Measurements from ENCODE around the gene P2RY2.

Gene P2RY2

DNA sequence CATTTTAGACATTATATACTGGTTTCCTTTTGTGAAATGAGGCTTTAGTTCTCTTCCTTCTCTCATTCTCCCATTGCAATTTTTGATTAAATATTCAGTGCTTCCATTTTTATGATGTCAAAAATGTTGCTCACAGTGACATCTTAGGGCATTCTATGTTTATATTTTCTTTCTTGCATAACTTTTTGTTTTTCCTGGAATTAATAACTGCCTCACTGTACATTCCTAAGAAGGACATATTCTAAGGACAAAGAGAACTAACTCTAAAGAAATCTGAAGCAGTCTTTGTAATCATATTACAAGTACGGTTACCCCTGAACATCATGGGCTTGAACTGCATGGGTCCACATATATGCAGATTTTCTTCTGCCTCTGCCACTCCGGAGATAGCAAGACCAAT lies 28.2 kb downstream of the P2RY2 start:
- DNase-seq: no peak

DNA sequence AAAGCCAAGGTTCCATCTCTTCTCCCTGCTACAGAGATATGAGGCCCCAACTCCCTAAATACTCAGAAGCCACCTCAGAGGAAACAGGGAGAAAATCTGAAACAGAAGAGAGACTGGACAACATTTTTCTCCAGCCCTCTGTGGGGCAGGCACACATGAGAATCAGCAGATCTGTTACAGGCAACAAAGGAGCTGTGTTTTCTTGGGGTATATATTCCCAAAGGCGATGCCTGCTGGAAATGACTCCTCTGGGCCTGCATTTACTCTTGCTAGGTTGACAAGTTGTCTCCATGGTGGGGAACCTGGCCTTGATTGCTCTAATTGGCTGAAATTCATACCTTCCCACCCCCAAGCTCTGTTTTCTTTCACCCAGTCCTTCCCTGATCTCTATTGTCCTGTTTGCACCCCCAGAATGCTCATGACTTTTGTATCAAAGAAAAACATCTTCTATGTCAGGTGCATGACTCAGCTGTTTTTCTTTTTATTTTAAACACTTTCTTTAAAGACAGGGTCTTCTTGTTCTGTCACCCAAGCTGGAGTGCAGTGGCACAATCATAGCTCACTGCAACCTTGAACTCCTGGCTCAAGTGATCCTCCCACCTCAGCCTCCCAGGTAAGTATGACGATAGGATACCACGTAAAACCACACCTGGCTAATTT lies 30.6 kb downstream of the P2RY2 start:
- DNase-seq: no peak

DNA sequence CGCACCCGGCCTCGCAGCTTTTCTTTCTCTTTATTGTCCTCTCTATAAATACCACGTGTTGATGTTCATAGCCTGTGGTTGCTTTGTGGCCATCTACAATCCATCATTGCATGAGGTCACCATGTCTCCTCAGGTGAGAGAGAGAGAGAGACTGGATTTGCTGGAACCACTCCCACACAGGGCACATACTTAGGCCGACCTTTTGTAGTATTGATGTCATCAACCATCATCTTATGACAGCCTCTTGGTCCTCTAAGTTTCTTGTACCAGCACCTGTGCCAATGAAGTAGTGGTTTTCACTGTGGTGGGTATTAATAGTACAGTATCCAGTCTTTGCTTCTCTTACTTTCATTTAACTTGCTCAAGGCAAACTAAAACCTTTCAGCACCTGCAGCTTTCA lies 31.2 kb downstream of the P2RY2 start:
- no peak for DNase-seq

DNA sequence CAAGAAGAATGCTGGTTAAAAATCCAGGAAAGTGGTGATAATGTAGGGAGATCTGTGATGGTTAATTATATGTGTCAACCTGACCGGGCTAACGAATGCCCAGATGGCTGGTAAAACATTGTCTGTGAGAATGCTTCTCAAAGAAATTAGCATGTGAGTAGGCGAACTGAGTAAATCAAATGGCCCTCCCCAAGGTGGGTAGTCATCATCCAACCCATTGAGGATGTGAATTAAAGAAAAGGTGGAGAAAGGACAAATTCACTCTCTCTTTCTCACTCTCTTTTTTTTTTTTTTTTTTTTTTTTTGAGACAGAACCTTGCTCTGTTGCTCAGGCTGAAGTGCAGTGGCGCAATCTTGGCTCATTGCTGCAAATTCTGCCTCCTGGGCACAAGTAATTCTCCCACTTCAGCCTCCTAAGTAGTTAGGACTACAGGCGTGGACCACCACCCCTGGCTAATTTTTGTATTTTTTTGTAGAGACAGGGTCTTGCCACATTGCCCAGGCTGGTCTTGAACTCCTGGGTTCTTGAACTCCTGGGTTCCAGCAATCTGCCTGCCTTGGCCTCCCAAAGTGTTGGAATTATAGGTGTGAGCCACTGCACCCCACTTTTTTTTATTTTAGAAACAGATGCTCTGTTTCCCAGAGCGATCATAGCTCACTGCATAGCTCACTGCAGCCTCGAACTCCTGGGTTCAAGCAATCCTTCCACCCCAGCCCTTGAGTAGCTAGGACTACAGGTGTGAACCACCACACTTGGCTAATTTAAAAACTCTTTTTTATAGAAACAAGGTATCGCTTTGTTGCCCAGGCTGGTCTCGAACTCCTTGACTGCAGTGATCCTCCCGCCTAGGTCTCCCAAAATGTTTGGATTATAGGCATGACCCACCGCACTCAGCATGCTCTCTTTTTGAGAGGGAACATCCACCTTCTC lies 32.0 kb downstream of the P2RY2 start:
- DNase-seq: no peak

DNA sequence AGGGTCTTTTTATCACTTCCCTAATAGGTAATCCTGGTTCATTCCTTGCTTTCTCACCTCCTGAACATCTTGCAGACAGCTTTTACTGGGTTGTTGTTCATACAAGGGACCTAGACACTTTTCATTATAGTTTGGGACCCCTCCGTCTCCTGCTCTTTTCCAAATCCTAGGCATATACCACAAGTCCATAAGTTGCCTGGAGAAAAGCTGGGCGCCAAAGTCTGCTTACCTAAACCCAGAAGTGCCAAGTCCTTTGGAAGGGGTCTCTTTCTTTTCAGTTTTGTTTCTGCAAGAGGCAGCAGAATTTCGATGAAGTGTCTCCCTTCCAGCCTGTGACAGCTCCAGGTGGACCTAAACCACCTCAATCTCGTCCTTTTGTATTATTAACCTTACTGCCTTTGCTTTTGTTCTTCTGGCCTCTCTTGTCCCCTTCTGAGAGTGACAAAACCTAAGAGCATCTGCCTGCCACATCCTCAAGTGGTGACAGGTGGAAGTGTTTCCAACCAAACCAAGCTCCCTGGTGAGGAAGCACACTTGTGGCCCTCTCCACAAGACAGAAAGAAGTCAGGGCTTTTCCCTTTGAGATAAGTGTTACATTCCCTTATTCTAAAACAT lies 34.6 kb downstream of the P2RY2 start:
- no peak for DNase-seq

DNA sequence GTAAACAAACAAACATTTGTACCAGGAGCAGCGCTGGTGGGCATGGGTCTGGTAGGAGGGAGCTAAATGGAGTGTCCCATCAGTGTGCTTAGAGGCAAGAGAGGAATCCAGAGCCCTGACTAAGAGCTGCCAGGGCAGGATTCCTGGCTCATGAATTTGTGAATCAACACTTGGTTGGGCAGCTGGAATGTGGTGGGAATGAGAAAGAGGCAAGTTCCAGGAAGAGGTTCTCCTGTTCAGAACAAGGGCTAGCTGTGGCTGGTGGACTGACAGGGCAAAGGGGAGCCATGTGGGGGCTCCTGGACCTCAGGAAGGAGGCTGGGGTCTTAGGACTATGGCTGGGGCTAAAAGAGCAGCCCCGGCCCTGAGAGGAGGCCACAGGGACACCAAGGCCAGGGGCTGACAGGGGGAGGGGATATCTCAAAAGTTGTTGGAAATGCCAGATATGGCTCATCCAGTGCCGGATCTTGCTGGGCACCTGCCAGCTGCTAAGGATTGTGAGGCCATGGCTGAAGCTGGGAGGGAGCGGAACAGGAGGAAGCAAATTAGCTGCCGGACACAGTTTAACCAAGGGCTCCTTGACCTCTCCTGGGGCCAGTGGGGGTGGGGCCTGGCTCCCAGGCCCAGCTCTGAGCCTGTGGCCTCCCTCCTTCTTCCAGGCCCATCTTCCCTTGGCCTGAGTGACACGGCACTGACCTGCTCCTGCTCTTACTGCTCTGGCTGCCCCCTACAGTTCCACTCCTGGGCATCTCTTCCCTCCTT lies 39.4 kb downstream of the P2RY2 start:
- DNase-seq: no peak

DNA sequence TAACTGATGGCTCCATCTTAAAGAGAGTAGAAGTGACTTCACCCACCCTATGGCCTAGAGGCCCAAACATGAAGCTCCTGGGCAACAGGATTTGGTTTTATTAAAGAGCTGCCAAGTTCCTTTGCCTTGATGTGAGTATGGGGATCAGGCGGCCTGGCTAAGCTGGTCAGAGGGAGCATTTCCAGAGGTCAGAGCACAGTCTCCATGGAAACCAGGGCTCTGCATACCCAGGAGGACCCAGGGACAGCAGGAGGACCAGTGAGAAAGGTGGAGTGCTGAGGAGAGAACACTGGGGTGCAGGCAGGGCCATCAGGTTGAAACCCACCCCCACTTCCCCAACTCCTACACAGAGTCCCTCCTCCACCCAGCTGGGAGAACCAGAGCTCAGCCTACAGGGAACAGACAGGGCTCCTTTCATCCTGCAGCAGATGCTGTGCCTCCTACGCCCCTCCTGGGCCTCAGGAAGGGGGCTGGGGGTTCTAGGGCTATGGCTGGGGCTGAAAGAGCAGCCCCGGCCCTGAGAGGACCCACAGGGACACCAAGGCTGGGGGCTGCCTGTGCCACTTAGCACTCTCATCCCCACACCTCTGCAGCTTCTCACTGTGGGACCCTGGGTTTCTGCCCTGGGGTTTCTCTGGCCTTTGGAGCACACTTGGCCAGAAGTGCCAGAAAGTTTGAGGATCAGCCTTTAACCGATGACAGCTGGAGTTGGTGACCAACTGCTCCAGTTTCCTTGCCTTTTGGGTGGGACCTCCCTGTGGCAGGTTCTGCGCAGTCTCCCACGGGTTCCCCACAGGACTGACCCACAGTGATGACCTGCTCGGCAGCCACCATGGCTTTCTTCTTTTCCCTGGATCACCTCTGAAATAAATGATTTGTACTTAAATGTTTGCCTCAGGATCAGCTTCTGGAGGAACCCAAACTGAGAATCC lies 40.3 kb downstream of the P2RY2 start:
- no peak for DNase-seq

DNA sequence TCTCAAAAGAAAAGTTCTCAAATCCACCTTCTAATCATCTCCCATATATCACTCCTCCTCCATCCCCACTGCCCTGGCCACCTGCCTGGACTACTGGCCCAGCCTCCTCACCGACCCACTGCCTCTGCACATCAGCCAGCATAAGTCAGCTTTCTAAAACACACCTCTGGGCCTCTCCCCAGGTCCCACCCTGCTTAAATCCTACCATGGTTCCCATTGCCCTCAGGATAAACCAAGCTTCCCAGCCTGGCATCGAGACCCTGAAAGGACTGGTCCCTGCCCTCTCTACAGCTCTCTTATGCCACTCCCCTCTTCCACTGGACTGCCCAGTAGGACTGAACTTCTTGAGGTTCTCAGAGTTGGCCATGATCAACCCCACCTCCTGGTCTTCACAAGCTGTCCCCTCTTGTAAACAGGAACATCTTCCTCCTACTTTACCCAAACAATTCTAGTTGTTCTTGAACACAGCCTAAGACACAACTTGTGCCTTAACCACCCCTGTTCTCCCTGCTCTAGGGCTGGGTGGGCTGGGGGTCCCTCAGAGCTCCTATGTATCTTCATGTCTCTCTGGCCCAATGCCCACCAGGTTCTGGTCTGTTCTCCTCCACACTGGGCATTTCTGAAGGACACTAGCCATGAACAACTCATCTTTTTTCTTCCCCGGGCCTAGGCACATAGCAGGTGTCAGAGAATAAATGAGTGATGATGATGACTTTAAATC lies 41.5 kb downstream of the P2RY2 start:
- DNase-seq: no peak

DNA sequence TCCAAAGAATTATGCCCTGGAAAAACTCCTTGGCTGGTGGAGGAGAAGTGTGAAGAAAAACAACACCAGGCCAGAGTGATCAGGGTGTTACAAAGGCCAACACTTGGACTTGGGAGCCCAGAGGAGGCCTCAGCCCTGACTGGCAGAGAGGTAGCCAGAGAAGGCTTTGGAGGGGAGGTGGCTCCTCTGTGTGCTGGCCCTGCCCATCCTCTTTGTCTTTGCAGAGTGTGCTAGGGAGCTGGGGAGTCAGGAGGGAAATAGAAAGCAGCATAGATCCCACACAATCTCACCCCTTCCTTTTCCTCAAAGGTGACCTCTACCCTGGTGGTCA lies 42.0 kb downstream of the P2RY2 start:
- no peak for DNase-seq

DNA sequence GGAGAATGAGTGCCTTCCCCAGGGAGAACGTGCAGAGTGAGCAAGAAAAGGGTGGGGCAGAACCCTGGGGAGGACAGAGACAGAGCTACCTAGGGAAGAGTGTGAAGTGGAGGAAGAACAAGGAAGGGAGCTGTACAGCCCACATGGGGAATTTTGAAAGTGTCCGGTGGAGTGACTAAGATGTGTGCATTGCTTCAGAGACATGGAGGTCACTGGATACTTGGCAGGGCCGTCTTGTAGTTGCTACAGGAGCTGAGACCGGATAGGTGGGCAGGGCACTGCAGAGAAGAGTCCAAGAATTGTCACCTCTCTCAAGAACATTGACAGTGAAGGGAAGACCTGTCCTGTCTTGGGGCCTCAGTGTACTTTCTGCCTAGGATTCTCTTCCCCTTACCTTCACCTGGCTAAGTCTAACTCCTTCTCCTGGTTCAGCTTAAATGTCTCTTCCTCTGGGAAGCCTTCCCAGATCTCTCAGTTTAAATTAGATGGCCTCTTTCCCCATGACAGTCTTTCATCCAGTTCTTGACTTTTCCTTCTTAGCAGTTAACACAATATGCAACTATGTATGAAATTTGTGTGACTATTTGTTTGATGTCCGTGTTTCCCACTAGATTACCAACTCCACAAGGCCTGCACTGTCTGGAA lies 44.9 kb downstream of the P2RY2 start:
- no peak for DNase-seq

DNA sequence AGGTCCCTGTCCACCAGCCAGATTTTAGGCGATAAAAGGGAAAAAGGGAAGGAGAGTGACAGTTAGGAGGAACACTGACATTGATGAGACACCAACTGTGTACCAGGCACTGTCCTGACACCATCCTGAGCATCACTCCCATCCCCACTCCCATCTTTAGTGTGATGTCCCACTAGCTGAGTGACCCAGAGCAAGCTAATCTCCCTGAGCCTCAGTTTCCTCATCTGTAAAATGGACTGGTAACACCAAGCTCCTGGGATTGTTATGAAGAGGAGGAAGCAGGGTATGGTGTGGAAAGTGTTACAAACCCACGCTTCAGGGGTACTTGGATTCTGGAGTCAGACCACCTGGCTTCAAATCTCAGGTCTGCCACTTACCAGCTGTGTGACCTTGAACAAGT lies 45.6 kb downstream of the P2RY2 start:
- no peak for DNase-seq

DNA sequence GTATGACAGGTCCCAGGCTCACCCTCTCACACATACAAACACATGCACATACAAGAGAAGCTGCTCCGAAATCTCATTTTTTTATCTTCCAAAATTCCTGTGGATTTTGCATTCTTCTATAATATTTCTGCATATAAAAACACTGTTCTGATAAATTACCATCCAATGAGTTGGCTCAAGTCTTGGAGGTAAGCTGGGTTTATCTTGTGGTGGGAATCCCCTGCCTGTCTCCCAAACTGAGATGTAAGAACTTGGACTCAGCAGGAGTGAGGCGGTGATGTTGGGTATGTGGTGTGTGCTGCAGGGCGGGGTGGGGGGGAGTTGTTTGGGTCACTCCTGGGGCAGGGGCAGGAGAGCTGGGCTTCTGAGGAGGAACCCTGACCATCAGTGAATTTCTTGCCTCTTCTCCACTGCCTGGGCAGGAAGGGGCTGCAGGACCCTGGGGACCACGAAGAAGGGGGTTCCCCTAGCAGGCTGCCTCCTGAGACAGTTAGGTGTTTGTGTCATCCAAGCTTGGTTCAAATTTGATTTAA lies 47.3 kb downstream of the P2RY2 start:
- no peak for DNase-seq

DNA sequence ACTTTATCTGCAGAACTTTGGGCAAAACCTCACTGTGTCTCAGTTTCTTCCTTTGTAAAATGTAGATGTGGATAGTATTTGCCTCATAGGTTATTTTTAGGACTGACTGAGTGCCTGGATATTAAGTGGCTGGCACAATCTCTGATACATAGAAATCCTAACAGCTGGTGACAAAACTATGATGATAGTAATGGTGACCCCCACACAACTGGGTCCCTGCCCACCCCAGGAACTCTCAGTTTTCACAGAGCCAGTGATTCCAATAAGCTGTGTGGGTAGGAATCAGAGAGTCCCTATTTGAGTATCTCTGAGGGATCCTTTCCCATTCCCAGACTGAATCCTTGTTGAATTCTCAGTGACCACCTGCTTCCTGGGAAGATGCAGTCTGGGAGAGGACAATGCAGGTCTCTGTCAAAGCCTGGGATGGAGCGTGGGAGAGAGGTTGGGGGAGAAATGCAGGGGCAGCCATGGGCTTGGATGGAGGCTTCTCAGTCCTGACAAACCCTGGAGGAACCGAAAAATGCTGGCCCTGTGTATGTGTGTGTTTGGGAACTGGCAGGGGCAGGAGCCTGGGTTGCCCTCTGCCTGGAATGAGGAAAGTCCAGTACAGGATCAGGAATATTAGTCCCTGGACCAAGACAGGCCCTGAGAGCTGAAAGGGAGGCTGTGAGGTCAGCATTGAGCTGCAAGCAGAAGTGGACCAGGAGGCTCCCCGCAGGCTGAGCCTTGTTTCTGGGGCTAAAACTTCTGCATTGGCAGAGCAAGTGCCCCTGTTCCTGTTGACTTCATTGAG lies 48.0 kb downstream of the P2RY2 start:
- no peak for DNase-seq

DNA sequence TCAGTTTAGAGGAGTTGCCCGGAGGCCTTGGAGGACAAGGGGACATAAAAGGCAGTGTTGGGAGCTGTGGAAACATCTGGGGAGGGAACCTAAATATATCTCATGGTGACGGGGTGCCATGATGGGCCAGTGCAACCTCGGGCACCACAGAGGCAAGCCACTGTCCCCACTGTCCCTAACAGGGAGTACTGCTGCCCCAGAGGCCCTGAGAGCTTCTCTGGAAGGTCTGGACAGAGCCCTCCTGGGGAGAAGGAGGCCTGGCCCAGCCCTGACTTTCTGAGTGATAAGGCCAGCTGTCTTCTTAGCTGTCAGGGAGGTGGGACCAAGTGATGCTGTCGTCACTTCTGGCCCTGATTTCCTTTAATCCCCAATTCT lies 48.6 kb downstream of the P2RY2 start:
- DNase-seq: no peak

DNA sequence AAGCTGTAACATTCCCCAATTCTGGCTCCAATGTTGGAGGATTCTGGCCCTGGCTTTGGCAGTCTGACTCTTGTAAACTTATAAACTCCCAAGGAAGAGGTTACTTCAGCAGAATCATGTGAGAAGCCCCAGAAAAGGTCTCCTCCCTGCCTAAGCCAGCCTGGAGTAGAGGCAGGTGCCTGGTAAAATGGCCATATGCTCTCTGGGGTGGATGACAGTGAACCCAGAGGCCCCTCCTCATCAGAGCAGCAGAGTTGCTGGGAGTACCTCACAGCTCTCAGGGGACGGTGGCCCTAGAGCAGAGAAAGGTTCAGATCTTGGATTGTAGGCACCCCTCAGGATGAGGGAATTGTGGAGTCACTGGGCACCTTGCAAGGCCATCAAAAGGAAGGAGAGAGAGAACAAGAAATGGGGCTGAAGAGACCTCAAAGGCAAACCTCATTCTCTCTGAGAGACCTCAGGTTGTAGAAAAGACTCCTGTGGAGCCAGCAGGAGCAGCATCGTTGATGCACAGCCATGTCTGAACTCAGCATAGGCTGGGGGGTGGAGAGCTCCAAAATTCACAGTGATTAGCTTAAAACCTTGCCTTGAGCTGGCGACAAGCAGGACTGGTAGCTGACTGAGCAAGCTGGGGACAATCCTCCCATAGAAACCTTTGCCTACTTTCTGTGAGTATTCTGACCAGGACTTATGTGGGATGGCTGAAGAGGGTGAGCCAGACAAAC lies 49.2 kb downstream of the P2RY2 start:
- DNase-seq: no peak

DNA sequence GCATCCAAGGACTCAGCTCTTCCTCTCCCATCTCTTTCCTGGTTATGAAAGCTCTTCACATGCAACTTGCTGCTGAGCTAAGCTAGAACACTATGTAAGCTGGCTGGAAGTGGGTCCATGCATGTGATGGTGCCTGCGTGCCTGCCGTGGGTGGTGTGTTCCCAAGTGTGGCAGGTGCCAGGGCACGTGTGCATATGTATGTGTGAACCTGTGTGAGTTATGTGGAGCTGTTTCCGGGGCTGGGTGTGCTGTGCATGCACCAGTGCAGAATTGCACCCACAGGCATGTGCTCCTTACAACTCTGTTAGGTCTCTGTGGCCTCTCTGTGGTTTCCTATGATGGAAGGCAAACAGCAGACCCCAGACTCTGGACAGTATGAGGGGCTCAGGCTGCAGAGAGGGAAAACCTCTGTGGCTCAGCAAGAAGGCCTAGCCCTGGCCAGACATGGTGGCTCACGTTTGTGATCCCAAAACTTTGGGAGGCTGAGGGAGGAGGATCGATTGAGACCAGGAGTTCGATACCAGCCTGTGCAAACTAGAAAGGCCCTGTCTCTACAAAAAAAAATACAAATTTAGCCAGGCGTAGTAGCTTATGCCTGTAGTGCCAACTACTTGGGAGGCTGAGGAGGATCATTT lies 49.9 kb downstream of the P2RY2 start:
- no peak for DNase-seq

DNA sequence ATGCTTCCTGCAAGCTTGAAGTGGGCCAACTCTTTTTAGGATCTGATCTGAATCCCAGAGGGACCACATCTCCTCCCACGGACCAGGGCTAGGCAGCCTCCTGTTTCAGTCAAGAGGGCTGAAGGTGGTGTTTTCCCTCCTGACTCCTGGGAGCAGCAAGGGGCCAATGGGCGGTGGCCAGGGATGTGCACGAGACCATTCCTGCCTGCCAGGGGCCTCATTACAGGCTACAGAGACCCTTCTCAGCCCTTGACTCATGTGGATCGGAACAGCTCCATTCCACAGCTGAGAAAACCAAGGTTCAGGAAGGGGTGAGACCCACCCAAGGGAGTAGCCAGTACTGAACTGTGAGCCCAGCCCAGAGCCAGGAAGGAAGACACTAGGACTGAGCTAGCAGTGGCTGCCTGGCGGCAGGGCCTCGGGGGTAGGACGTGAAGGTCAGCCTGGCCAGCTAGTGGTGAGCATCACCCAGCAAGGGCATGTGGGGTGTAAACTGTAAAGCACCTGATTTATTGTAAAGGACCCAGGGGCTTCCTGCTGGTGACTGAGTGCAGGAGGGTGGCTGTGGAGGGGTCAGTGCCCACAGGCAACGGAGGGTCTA lies 50.7 kb downstream of the P2RY2 start:
- no peak for DNase-seq

DNA sequence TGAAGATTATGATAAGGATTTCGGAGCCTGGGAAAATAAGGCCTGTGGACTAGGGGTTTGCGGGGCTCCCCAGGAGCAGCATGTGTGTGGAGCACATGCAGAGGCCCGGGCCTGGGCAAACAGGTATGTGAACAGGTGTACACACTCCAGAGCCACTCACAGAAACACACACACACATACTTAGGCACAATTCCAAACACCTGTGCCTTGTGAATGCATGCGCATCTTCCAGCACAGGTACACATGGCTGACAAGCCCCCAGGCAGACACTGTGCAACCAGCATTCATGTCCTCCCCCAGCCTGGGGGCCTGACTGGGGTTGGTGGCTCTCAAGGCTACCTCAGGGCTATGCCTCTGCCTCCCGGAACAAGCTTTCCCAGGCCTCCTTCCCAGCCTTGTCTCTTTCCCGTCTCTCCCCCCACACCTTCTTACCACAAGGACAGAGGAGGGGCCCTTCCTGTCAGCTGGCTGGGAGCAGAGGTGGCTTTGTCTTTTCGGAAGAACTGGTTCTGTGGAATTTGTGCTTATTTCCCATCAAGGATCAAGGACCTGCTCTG lies 51.5 kb downstream of the P2RY2 start:
- no peak for DNase-seq
